NCI-H345 treated with DMSO at 0.1 percent for 48 hours (cell line): ENCODE measurements around the gene MORN5.
A peak's percentile ranks its signal among the peaks of the same experiment; 100 is the strongest.

Experiments
- DNase-seq: peaks from one replicate; lab custom pipeline; 2025; ENCODE audit not compliant: unreplicated experiment; lab: John Stamatoyannopoulos, UW

Gene MORN5

GRCh38 chr9:122190597-122191381 is 31.1 kb downstream of the MORN5 start:
- DNase-seq: no peak

- no peak for DNase-seq
Measured at GRCh38 chr9:122191584-122191983, 31.9 kb downstream of the MORN5 start.

- DNase-seq: no peak
Measured at GRCh38 chr9:122192261-122192875, 32.7 kb downstream of the MORN5 start.

GRCh38 chr9:122192914-122193525 is 33.3 kb downstream of the MORN5 start:
- no peak for DNase-seq

GRCh38 chr9:122193651-122194050 is 33.9 kb downstream of the MORN5 start:
- DNase-seq: no peak

GRCh38 chr9:122195875-122196274 is 36.2 kb downstream of the MORN5 start:
- no peak for DNase-seq

- peak; percentile 85 for DNase-seq
Measured at GRCh38 chr9:122197426-122197825, 37.7 kb downstream of the MORN5 start.

GRCh38 chr9:122197882-122198281 is 38.2 kb downstream of the MORN5 start:
- peak; percentile 49 for DNase-seq

- DNase-seq: no peak
Measured at GRCh38 chr9:122200960-122201595, 41.4 kb downstream of the MORN5 start.

- no peak for DNase-seq
Measured at GRCh38 chr9:122201641-122202040, 41.9 kb downstream of the MORN5 start.

GRCh38 chr9:122202111-122202510 is 42.4 kb downstream of the MORN5 start:
- DNase-seq: no peak

- DNase-seq: no peak
Measured at GRCh38 chr9:122204055-122204454, 44.3 kb downstream of the MORN5 start.

GRCh38 chr9:122204491-122204890 is 44.8 kb downstream of the MORN5 start:
- DNase-seq: no peak

- DNase-seq: no peak
Measured at GRCh38 chr9:122205176-122205575, 45.5 kb downstream of the MORN5 start.

- no peak for DNase-seq
Measured at GRCh38 chr9:122206118-122207046, 46.7 kb downstream of the MORN5 start.

GRCh38 chr9:122207096-122207495 is 47.4 kb downstream of the MORN5 start:
- DNase-seq: no peak

- no peak for DNase-seq
Measured at GRCh38 chr9:122209451-122209850, 49.7 kb downstream of the MORN5 start.

- no peak for DNase-seq
Measured at GRCh38 chr9:122212473-122213004, 52.8 kb downstream of the MORN5 start.

- no peak for DNase-seq
Measured at GRCh38 chr9:122213102-122213588, 53.4 kb downstream of the MORN5 start.
